Dedifferentiated amniotic fluid mesenchymal stem cell (primary cell): ENCODE results near the gene CAPN9.
"Not testable (repeated sequence)": the region's sequence is repeated elsewhere in the genome, so short reads cannot be mapped to it uniquely, and the experiment has no call there.

Source experiments
- DNase-seq: peaks from one replicate; pipeline ENCODE4 v3.0.0-alpha.2; 2016; ENCODE audit errors: extremely low spot score

Gene CAPN9

GRCh38 chr1:230747890-230748800 lies 957 bp downstream of the CAPN9 start:
- DNase-seq = no peak

- DNase-seq = no peak
Measured at GRCh38 chr1:230749150-230749549, 2.0 kb downstream of the CAPN9 start.

- no peak for DNase-seq
Measured at GRCh38 chr1:230749635-230750034, 2.4 kb downstream of the CAPN9 start.

GRCh38 chr1:230750576-230750975 lies 3.4 kb downstream of the CAPN9 start:
- DNase-seq = no peak

GRCh38 chr1:230750986-230751625 lies 3.9 kb downstream of the CAPN9 start:
- DNase-seq = no peak

- no peak for DNase-seq
Measured at GRCh38 chr1:230752407-230752806, 5.2 kb downstream of the CAPN9 start.

GRCh38 chr1:230753191-230753585 lies 6.0 kb downstream of the CAPN9 start:
- DNase-seq = no peak

GRCh38 chr1:230753586-230754251 lies 6.5 kb downstream of the CAPN9 start:
- no peak for DNase-seq

GRCh38 chr1:230754796-230755195 lies 7.6 kb downstream of the CAPN9 start:
- DNase-seq = no peak

GRCh38 chr1:230757856-230758708 lies 10.9 kb downstream of the CAPN9 start:
- DNase-seq = no peak

- DNase-seq = peak; percentile 73
Measured at GRCh38 chr1:230758709-230759368, 11.7 kb downstream of the CAPN9 start.

GRCh38 chr1:230759369-230760065 lies 12.3 kb downstream of the CAPN9 start:
- DNase-seq = no peak

- DNase-seq = no peak
Measured at GRCh38 chr1:230760360-230760827, 13.2 kb downstream of the CAPN9 start.

- DNase-seq = no peak
Measured at GRCh38 chr1:230761443-230762167, 14.4 kb downstream of the CAPN9 start.

GRCh38 chr1:230763927-230764591 lies 16.9 kb downstream of the CAPN9 start:
- DNase-seq = no peak

- DNase-seq = no peak
Measured at GRCh38 chr1:230766318-230766717, 19.1 kb downstream of the CAPN9 start.

- DNase-seq = not testable (repeated sequence)
Measured at GRCh38 chr1:230767859-230768612, 20.8 kb downstream of the CAPN9 start.

- DNase-seq = peak; percentile 76
Measured at GRCh38 chr1:230768903-230769570, 21.8 kb downstream of the CAPN9 start.
